Measurements from ENCODE around the gene ZNF710.

The ZNF710 gene

GRCh38 chr15:90035095-90035839 is 34.1 kb downstream of the ZNF710 start:
- Histone ChIP-seq H3K27me3 (ENCODE audit: insufficient read depth, low read length, poor library complexity) (no peaks in the 10 kb centered on the region), H3K56ac (ENCODE audit: low read length) (peak overlapping the region; percentile 83), H3K4ac (ENCODE audit: low read depth, low read length) (no peak overlapping the region), H3K4me1 (ENCODE audit: control insufficient read depth, low read depth, low read length) (peaks cover 37% of the 10 kb centered on the region), H2BK5ac (ENCODE audit: low read length) (peak overlapping the region; percentile 6), H3K4me2 (ENCODE audit: low read length) (no peak overlapping the region), H3K79me1 (ENCODE audit: low read length) (peaks cover 33% of the 10 kb centered on the region), H3K9ac (ENCODE audit: low read length) (peak overlapping the region; percentile 53), H3K23ac (ENCODE audit: low read length) (peak overlapping the region; percentile 85), H4K5ac (ENCODE audit: low read length) (no peak overlapping the region), H2BK15ac (replicated peaks; ENCODE audit: low read depth) (no peak overlapping the region), H3K4me3 (ENCODE audit: low read length) (no peak overlapping the region), H3K36me3 (ENCODE audit: control insufficient read depth, insufficient read depth, low read length) (no peaks in the 10 kb centered on the region), H3K18ac (ENCODE audit: low read length) (peak overlapping the region; percentile 77), H2BK120ac (ENCODE audit: low read depth, low read length) (no peak overlapping the region), H3K79me2 (ENCODE audit: control insufficient read depth, insufficient read depth, low read length) (peaks cover 29% of the 10 kb centered on the region), H2AK5ac (ENCODE audit: low read length) (peak overlapping the region; percentile 91), H4K8ac (ENCODE audit: low read depth, low read length) (no peak overlapping the region), H3K27ac (ENCODE audit: low read depth, low read length) (peak overlapping the region; percentile 13)
- peak; percentile 84 for DNase-seq
- WGBS (ENCODE audit: extremely low coverage, insufficient coverage, low lambda C conversion rate): no CpG with 5 or more reads among the region's 19 CpGs

- H3K4ac ChIP-seq (ENCODE audit: low read depth, low read length): peak overlapping the region; percentile 26
- no CpG with 5 or more reads among the region's 10 CpGs for WGBS (ENCODE audit: extremely low coverage, insufficient coverage, low lambda C conversion rate)
- no peak overlapping the region for H3K4me2 ChIP-seq (ENCODE audit: low read length)
- no peak overlapping the region for H2BK15ac ChIP-seq (replicated peaks; ENCODE audit: low read depth)
- H3K27me3 ChIP-seq (ENCODE audit: insufficient read depth, low read length, poor library complexity): no peaks in the 10 kb centered on the region
- no peak for DNase-seq
- H3K4me3 ChIP-seq (ENCODE audit: low read length): no peak overlapping the region
- H3K9ac ChIP-seq (ENCODE audit: low read length): peak overlapping the region; percentile 17
- H4K5ac ChIP-seq (ENCODE audit: low read length): no peak overlapping the region
- no peak overlapping the region for H2BK120ac ChIP-seq (ENCODE audit: low read depth, low read length)
- H3K36me3 ChIP-seq (ENCODE audit: control insufficient read depth, insufficient read depth, low read length): no peaks in the 10 kb centered on the region
- no peak overlapping the region for H2AK5ac ChIP-seq (ENCODE audit: low read length)
- no peak overlapping the region for H4K8ac ChIP-seq (ENCODE audit: low read depth, low read length)
- peaks cover 31% of the 10 kb centered on the region for H3K79me1 ChIP-seq (ENCODE audit: low read length)
- peaks cover 37% of the 10 kb centered on the region for H3K4me1 ChIP-seq (ENCODE audit: control insufficient read depth, low read depth, low read length)
- H3K79me2 ChIP-seq (ENCODE audit: control insufficient read depth, insufficient read depth, low read length): peaks cover 29% of the 10 kb centered on the region
- peak overlapping the region; percentile 9 for H2BK5ac ChIP-seq (ENCODE audit: low read length)
- H3K27ac ChIP-seq (ENCODE audit: low read depth, low read length): peak overlapping the region; percentile 13
- H3K18ac ChIP-seq (ENCODE audit: low read length): peak overlapping the region; percentile 77
- H3K56ac ChIP-seq (ENCODE audit: low read length): peak overlapping the region; percentile 65
- H3K23ac ChIP-seq (ENCODE audit: low read length): no peak overlapping the region
Measured at GRCh38 chr15:90035840-90036230, 34.7 kb downstream of the ZNF710 start.

- H3K27me3 ChIP-seq (ENCODE audit: insufficient read depth, low read length, poor library complexity): no peaks in the 10 kb centered on the region
- no CpG with 5 or more reads among the region's 9 CpGs for WGBS (ENCODE audit: extremely low coverage, insufficient coverage, low lambda C conversion rate)
- H3K56ac ChIP-seq (ENCODE audit: low read length): peak overlapping the region; percentile 11
- H3K18ac ChIP-seq (ENCODE audit: low read length): no peak overlapping the region
- H2BK15ac ChIP-seq (replicated peaks; ENCODE audit: low read depth): no peak overlapping the region
- H3K79me1 ChIP-seq (ENCODE audit: low read length): peaks cover 31% of the 10 kb centered on the region
- H3K36me3 ChIP-seq (ENCODE audit: control insufficient read depth, insufficient read depth, low read length): no peaks in the 10 kb centered on the region
- H3K27ac ChIP-seq (ENCODE audit: low read depth, low read length): no peak overlapping the region
- H3K9ac ChIP-seq (ENCODE audit: low read length): no peak overlapping the region
- H3K23ac ChIP-seq (ENCODE audit: low read length): no peak overlapping the region
- no peak overlapping the region for H2BK120ac ChIP-seq (ENCODE audit: low read depth, low read length)
- no peak overlapping the region for H4K8ac ChIP-seq (ENCODE audit: low read depth, low read length)
- no peak overlapping the region for H3K4ac ChIP-seq (ENCODE audit: low read depth, low read length)
- peaks cover 34% of the 10 kb centered on the region for H3K4me1 ChIP-seq (ENCODE audit: control insufficient read depth, low read depth, low read length)
- no peak overlapping the region for H2BK5ac ChIP-seq (ENCODE audit: low read length)
- H3K4me3 ChIP-seq (ENCODE audit: low read length): no peak overlapping the region
- no peak overlapping the region for H4K5ac ChIP-seq (ENCODE audit: low read length)
- no peak for DNase-seq
- H2AK5ac ChIP-seq (ENCODE audit: low read length): no peak overlapping the region
- H3K4me2 ChIP-seq (ENCODE audit: low read length): no peak overlapping the region
- H3K79me2 ChIP-seq (ENCODE audit: control insufficient read depth, insufficient read depth, low read length): peaks cover 29% of the 10 kb centered on the region
Measured at GRCh38 chr15:90036343-90036742, 35.2 kb downstream of the ZNF710 start.

- H2BK120ac ChIP-seq (ENCODE audit: low read depth, low read length): no peak overlapping the region
- H2BK15ac ChIP-seq (replicated peaks; ENCODE audit: low read depth): no peak overlapping the region
- H3K27me3 ChIP-seq (ENCODE audit: insufficient read depth, low read length, poor library complexity): no peaks in the 10 kb centered on the region
- H3K36me3 ChIP-seq (ENCODE audit: control insufficient read depth, insufficient read depth, low read length): no peaks in the 10 kb centered on the region
- no peak overlapping the region for H3K23ac ChIP-seq (ENCODE audit: low read length)
- no peak overlapping the region for H4K5ac ChIP-seq (ENCODE audit: low read length)
- H3K18ac ChIP-seq (ENCODE audit: low read length): no peak overlapping the region
- H3K4ac ChIP-seq (ENCODE audit: low read depth, low read length): no peak overlapping the region
- H3K56ac ChIP-seq (ENCODE audit: low read length): no peak overlapping the region
- H3K27ac ChIP-seq (ENCODE audit: low read depth, low read length): no peak overlapping the region
- H3K9ac ChIP-seq (ENCODE audit: low read length): no peak overlapping the region
- H3K4me2 ChIP-seq (ENCODE audit: low read length): no peak overlapping the region
- peaks cover 32% of the 10 kb centered on the region for H3K4me1 ChIP-seq (ENCODE audit: control insufficient read depth, low read depth, low read length)
- H3K79me2 ChIP-seq (ENCODE audit: control insufficient read depth, insufficient read depth, low read length): peaks cover 26% of the 10 kb centered on the region
- no peak overlapping the region for H4K8ac ChIP-seq (ENCODE audit: low read depth, low read length)
- DNase-seq: no peak
- no CpG with 5 or more reads among the region's 11 CpGs for WGBS (ENCODE audit: extremely low coverage, insufficient coverage, low lambda C conversion rate)
- peak overlapping the region; percentile 21 for H2BK5ac ChIP-seq (ENCODE audit: low read length)
- no peak overlapping the region for H3K4me3 ChIP-seq (ENCODE audit: low read length)
- no peak overlapping the region for H2AK5ac ChIP-seq (ENCODE audit: low read length)
- peaks cover 30% of the 10 kb centered on the region for H3K79me1 ChIP-seq (ENCODE audit: low read length)
Measured at GRCh38 chr15:90036806-90037510, 35.8 kb downstream of the ZNF710 start.

- no peak overlapping the region for H3K9ac ChIP-seq (ENCODE audit: low read length)
- H3K36me3 ChIP-seq (ENCODE audit: control insufficient read depth, insufficient read depth, low read length): no peaks in the 10 kb centered on the region
- no peak for DNase-seq
- no CpG with 5 or more reads among the region's 5 CpGs for WGBS (ENCODE audit: extremely low coverage, insufficient coverage, low lambda C conversion rate)
- no peak overlapping the region for H3K4me2 ChIP-seq (ENCODE audit: low read length)
- no peak overlapping the region for H3K4ac ChIP-seq (ENCODE audit: low read depth, low read length)
- peak overlapping the region; percentile 1 for H3K18ac ChIP-seq (ENCODE audit: low read length)
- peaks cover 26% of the 10 kb centered on the region for H3K79me2 ChIP-seq (ENCODE audit: control insufficient read depth, insufficient read depth, low read length)
- peaks cover 31% of the 10 kb centered on the region for H3K79me1 ChIP-seq (ENCODE audit: low read length)
- no peak overlapping the region for H2BK120ac ChIP-seq (ENCODE audit: low read depth, low read length)
- H3K27me3 ChIP-seq (ENCODE audit: insufficient read depth, low read length, poor library complexity): no peaks in the 10 kb centered on the region
- H4K5ac ChIP-seq (ENCODE audit: low read length): no peak overlapping the region
- H3K56ac ChIP-seq (ENCODE audit: low read length): no peak overlapping the region
- H3K27ac ChIP-seq (ENCODE audit: low read depth, low read length): no peak overlapping the region
- H2BK15ac ChIP-seq (replicated peaks; ENCODE audit: low read depth): no peak overlapping the region
- no peak overlapping the region for H3K4me3 ChIP-seq (ENCODE audit: low read length)
- no peak overlapping the region for H2AK5ac ChIP-seq (ENCODE audit: low read length)
- peaks cover 32% of the 10 kb centered on the region for H3K4me1 ChIP-seq (ENCODE audit: control insufficient read depth, low read depth, low read length)
- H4K8ac ChIP-seq (ENCODE audit: low read depth, low read length): no peak overlapping the region
- H3K23ac ChIP-seq (ENCODE audit: low read length): no peak overlapping the region
- peak overlapping the region; percentile 21 for H2BK5ac ChIP-seq (ENCODE audit: low read length)
Measured at GRCh38 chr15:90037511-90037860, 36.4 kb downstream of the ZNF710 start.

Data from mesendoderm (in vitro differentiated cells).